IMR-90 (cell line): Measurements from ENCODE around the gene ATXN1. TPM values are rescaled to one million over a fixed set of nuclear protein-coding genes. Genes with fewer than 3 reads are reported as not detected.
"Not testable (repeated sequence)": the region's sequence is repeated elsewhere in the genome, so short reads cannot be mapped to it uniquely, and the experiment has no call there.

Source experiments
- ATAC-seq: fragments of 200-7000 bp; cut with Tn5 transposase; 2 replicates; pipeline ENCODE4 v1.9.1; 2020; ENCODE audit warnings: low read depth, mild to moderate bottlenecking, moderate library complexity
- BruUV-seq: library from RNA; stranded (reverse); fragments of 400-500 nt; replicated peaks from 2 replicates; lab custom pipeline; 2021; lab: Mats Ljungman, UMichigan
- CTCF ChIA-PET: fragments of 300-600 bp; formaldehyde crosslinking; extraction: SDS; loops from one replicate; lab custom pipeline; 2021; ENCODE audit warnings: antibody characterized with exemption; lab: Yijun Ruan, JAX
- POLR2A ChIA-PET: fragments of 300-600 bp; sonication (Branson Sonifier 250); formaldehyde crosslinking; loops from one replicate; lab custom pipeline; 2022; ENCODE audit warnings: antibody characterized with exemption; ENCODE audit not compliant: unreplicated experiment; lab: Charles Lee
- DNase-seq: peaks from one replicate; pipeline ENCODE4 v3.0.0; 2013
- H2AFZ ChIP-seq: replicated peaks from 2 replicates; pipeline ENCODE3; 2013; ENCODE audit warnings: low read length, mild to moderate bottlenecking; ENCODE audit not compliant: poor library complexity
- H2AK5ac ChIP-seq: 2 replicates; pipeline ENCODE4 v1.6.1; 2013; ENCODE audit warnings: low read depth, low read length, inconsistent platforms
- H2AK9ac ChIP-seq: replicated peaks from 2 replicates; pipeline ENCODE3; 2013; ENCODE audit warnings: mild to moderate bottlenecking, low read depth, low read length, moderate library complexity; ENCODE audit not compliant: poor library complexity
- H2BK120ac ChIP-seq: 2 replicates; pipeline ENCODE4 v1.6.1; 2013; ENCODE audit warnings: low read depth, low read length, inconsistent platforms
- H2BK15ac ChIP-seq: 3 replicates; pipeline ENCODE4 v1.6.1; 2013; ENCODE audit warnings: low read depth, low read length, inconsistent platforms
- H2BK20ac ChIP-seq: 2 replicates; pipeline ENCODE4 v1.6.1; 2013; ENCODE audit warnings: low read depth, mild to moderate bottlenecking, inconsistent platforms, low read length, moderate library complexity
- H2BK5ac ChIP-seq: 2 replicates; pipeline ENCODE4 v1.6.1; 2013; ENCODE audit warnings: mild to moderate bottlenecking, low read depth, low read length, inconsistent platforms; ENCODE audit not compliant: poor library complexity, severe bottlenecking
- H3K14ac ChIP-seq: replicated peaks from 2 replicates; pipeline ENCODE4 v1.6.1; 2013; ENCODE audit warnings: low read depth, low read length, inconsistent platforms
- H3K18ac ChIP-seq: 2 replicates; pipeline ENCODE4 v1.6.1; 2013; ENCODE audit warnings: low read depth, low read length, control low read depth
- H3K23ac ChIP-seq: 2 replicates; pipeline ENCODE4 v1.6.1; 2013; ENCODE audit warnings: low read depth, low read length, inconsistent platforms
- H3K27ac ChIP-seq: 2 replicates; pipeline ENCODE4 v1.5.1; 2013; ENCODE audit warnings: mild to moderate bottlenecking, control low read depth, low read length; ENCODE audit not compliant: insufficient read depth
- H3K27me3 ChIP-seq: 2 replicates; pipeline ENCODE4 v1.6.1; 2013; ENCODE audit warnings: low read length; ENCODE audit not compliant: control insufficient read depth, insufficient read depth
- H3K36me3 ChIP-seq: 2 replicates; pipeline ENCODE4 v1.6.1; 2013; ENCODE audit warnings: low read length, mixed read lengths; ENCODE audit not compliant: control insufficient read depth, insufficient read depth
- H3K4ac ChIP-seq: 2 replicates; pipeline ENCODE4 v1.6.1; 2013; ENCODE audit warnings: low read depth, low read length, inconsistent platforms
- H3K4me1 ChIP-seq: 2 replicates; pipeline ENCODE4 v1.6.1; 2013; ENCODE audit warnings: low read length, mixed read lengths; ENCODE audit not compliant: control insufficient read depth, insufficient read depth
- H3K4me2 ChIP-seq: 2 replicates; pipeline ENCODE4 v1.6.1; 2013; ENCODE audit warnings: low read depth, mild to moderate bottlenecking, control low read depth, low read length, moderate library complexity
- H3K4me3 ChIP-seq: 2 replicates; pipeline ENCODE4 v1.5.1; 2013; ENCODE audit warnings: low read depth, mild to moderate bottlenecking, control low read depth, low read length, moderate library complexity; ENCODE audit not compliant: insufficient read depth
- H3K56ac ChIP-seq: 2 replicates; pipeline ENCODE4 v1.6.1; 2013; ENCODE audit warnings: low read length, inconsistent platforms; ENCODE audit not compliant: insufficient read depth; ENCODE audit errors: extremely low read depth
- H3K79me1 ChIP-seq, 2 experiments: 2 replicates each; pipeline ENCODE4 v1.6.1; 2013; ENCODE audit warnings: low read length in 2 of 2, inconsistent platforms in 1 of 2, low read depth in 1 of 2
- H3K9ac ChIP-seq: 2 replicates; pipeline ENCODE4 v1.6.1; 2013; ENCODE audit warnings: low read depth, low read length, control low read depth
- H3K9me1 ChIP-seq: 2 replicates; pipeline ENCODE4 v1.6.1; 2013; ENCODE audit warnings: low read length, inconsistent platforms; ENCODE audit not compliant: insufficient read depth
- H3K9me3 ChIP-seq: 2 replicates; pipeline ENCODE4 v1.6.1; 2013; ENCODE audit warnings: low read length; ENCODE audit not compliant: control insufficient read depth, insufficient read depth
- H4K20me1 ChIP-seq: 2 replicates; pipeline ENCODE4 v1.6.1; 2013; ENCODE audit warnings: low read length, inconsistent platforms; ENCODE audit not compliant: insufficient read depth
- H4K5ac ChIP-seq: 2 replicates; pipeline ENCODE4 v1.6.1; 2013; ENCODE audit warnings: mild to moderate bottlenecking, low read depth, low read length, control low read depth
- H4K8ac ChIP-seq, 2 experiments: 2 replicates each; pipeline ENCODE4 v1.6.1; 2013; ENCODE audit warnings: low read depth in 2 of 2, low read length in 2 of 2, control low read depth in 1 of 2, inconsistent platforms in 1 of 2
- H4K91ac ChIP-seq: 2 replicates; pipeline ENCODE4 v1.6.1; 2013; ENCODE audit warnings: low read depth, low read length, inconsistent platforms; ENCODE audit not compliant: insufficient read depth
- WGBS, 2 experiments: methylation state at CpG; one replicate each; pipeline versions ENCODE4 v1.1.5 to v1.1.7; 2013; ENCODE audit warnings: missing lambda C conversion rate in 2 of 2; ENCODE audit not compliant: insufficient read length in 1 of 2; ENCODE audit errors: extremely low coverage in 2 of 2; 5-methylcytosine and 5-hydroxymethylcytosine counted together
- dilution Hi-C: fragments of 300-500 bp; cut with HindIII; formaldehyde crosslinking; loops from one replicate; pipeline ENCODE4 v1.14.3; 2018; ENCODE audit warnings: low sequenced_read_pairs; ENCODE audit not compliant: unreplicated experiment
- in situ Hi-C: fragments of 300-500 bp; cut with MboI; formaldehyde crosslinking; loops from 3 replicates; pipeline ENCODE4 v1.14.3; 2019; ENCODE audit warnings: low sequenced_read_pairs, inconsistent platforms, mixed read lengths
- intact Hi-C: fragments of 100-400 bp; cut with micrococcal nuclease; formaldehyde crosslinking; loops from 2 replicates; pipeline ENCODE4 v1.10.0; 2022
- polyA plus RNA-seq, 3 experiments: library from polyadenylated mRNA; depleted of rRNA; stranded (reverse); fragments of >200 nt; gene quantifications; 2 replicates each; pipeline ENCODE4 v1.2.3, GENCODE V29; 2012; ENCODE audit warnings: low replicate concordance in 1 of 3
- total RNA-seq: library from RNA; depleted of rRNA; stranded (reverse); fragments of >200 nt; gene quantifications from 2 replicates; pipeline ENCODE4 v1.2.3, GENCODE V29; 2012

Gene ATXN1
- total and polyA plus RNA-seq, 2 of the 4 experiments (the other 2 are of a cell fraction): 7.3 to 11.1 TPM

- intact Hi-C loops, H3K4me2 ChIP-seq, H3K9ac ChIP-seq, H2BK5ac ChIP-seq, H2AK5ac ChIP-seq, H2BK20ac ChIP-seq, H2AK9ac ChIP-seq, DNase-seq, BruUV-seq, H4K91ac ChIP-seq, H3K23ac ChIP-seq, H3K14ac ChIP-seq, H3K18ac ChIP-seq, H2AFZ ChIP-seq, H3K9me3 ChIP-seq, in situ Hi-C loops, POLR2A ChIA-PET, H3K27me3 ChIP-seq, CTCF ChIA-PET, ATAC-seq, H4K8ac ChIP-seq, H2BK15ac ChIP-seq, H2BK120ac ChIP-seq, H3K4me3 ChIP-seq, H4K5ac ChIP-seq, H3K4ac ChIP-seq, dilution Hi-C loops, H3K36me3 ChIP-seq, H3K56ac ChIP-seq, H3K27ac ChIP-seq: not testable (repeated sequence)
- H3K79me1 ChIP-seq: peaks cover 32 to 66% of the 10 kb centered on the region in 2 experiments
- H4K20me1 ChIP-seq: peaks cover 33% of the 10 kb centered on the region
- H3K9me1 ChIP-seq: peaks cover 16% of the 10 kb centered on the region
- WGBS, 2 experiments: no CpG with 5 or more reads among the region's 6 CpGs
- peaks cover 17% of the 10 kb centered on the region for H3K4me1 ChIP-seq
These were observed 58.5 kb downstream of the ATXN1 start for GRCh38 chr6:16702627-16703378.
